HG03439 (cell line): ENCODE measurements around the gene CHAC1.
A peak's percentile ranks its signal among the peaks of the same experiment; 100 is the strongest.

Experiments used
- ATAC-seq: cut with Tn5 transposase; IDR thresholded peaks from one replicate; pipeline ENCODE4 v1.9.1; 2021; ENCODE audit warnings: mild to moderate bottlenecking, moderate library complexity; ENCODE audit not compliant: unreplicated experiment

Gene CHAC1, protein sequence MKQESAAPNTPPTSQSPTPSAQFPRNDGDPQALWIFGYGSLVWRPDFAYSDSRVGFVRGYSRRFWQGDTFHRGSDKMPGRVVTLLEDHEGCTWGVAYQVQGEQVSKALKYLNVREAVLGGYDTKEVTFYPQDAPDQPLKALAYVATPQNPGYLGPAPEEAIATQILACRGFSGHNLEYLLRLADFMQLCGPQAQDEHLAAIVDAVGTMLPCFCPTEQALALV

DNA sequence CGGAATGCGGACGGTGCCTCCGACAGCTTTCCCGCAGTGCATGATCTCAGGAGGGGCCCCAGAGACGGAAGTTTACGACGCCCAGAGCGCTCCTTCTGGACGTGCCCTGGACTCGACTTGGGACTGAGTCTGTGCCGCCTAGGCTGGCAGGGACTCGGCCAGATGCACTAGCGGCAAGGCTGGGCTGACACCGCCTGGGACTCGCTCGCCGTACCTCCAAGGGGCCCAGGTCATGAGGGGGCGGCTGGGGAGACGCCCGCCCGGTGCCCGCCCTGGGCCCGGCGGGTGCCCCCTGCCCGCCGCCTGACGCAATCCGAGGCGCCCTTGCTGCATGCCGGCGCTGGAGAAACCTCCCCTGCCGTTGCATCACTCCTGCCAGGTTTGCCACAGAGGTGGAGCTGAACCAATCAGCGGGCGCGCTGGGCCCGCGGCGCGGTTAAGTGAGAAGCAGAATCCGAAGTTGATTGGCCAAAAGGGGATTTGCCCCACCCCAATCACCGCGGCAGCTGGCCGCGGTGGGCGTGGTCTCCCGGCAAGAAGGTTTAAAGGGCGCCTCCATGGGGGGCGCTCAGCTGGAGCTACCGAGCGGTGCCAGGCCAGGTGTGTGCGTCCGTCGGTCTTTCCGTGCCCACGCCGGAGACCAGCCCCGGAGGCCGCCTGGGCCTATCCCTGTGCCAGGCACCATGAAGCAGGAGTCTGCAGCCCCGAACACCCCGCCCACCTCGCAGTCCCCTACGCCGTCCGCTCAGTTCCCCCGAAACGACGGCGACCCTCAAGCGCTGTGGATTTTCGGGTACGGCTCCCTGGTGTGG, at the start of gene CHAC1:
CHAC1 (plus strand) TSS at position 571 of the 812 bp plus-strand sequence; CDS start at position 684, 113 bp downstream.
- peak; percentile 86 for ATAC-seq

DNA sequence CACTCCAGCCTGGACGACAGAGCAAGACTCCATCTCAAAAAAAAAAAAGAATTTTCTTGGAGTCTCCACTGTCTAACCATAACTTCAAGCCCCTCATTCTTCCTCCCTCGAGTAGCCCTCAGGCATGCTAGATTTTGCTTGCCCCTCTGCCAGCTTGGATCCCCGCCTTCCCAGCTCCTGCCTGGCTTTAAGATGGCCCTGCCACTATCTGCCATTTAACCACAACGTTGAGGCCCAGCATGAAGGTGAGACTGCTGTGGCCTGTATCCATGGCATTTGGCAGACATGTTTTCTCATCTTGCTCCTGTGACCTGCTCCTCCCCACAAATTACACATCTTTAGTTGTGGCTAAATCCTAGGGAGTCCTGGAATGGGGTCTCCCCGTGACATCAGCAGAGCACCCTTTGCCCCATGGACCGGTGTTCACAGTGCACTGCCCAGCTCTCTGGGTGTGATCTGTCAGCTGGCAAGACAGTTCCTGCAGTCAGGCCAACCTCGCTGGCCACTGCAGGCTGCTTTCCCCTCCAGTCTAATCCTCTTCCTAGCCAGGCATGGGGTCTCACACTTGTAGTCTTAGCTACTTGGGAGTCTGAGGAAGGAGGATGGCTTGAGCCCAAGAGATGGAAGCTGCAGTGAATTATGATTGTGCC, 48.6 kb upstream of the CHAC1 start:
- no peak for ATAC-seq

DNA sequence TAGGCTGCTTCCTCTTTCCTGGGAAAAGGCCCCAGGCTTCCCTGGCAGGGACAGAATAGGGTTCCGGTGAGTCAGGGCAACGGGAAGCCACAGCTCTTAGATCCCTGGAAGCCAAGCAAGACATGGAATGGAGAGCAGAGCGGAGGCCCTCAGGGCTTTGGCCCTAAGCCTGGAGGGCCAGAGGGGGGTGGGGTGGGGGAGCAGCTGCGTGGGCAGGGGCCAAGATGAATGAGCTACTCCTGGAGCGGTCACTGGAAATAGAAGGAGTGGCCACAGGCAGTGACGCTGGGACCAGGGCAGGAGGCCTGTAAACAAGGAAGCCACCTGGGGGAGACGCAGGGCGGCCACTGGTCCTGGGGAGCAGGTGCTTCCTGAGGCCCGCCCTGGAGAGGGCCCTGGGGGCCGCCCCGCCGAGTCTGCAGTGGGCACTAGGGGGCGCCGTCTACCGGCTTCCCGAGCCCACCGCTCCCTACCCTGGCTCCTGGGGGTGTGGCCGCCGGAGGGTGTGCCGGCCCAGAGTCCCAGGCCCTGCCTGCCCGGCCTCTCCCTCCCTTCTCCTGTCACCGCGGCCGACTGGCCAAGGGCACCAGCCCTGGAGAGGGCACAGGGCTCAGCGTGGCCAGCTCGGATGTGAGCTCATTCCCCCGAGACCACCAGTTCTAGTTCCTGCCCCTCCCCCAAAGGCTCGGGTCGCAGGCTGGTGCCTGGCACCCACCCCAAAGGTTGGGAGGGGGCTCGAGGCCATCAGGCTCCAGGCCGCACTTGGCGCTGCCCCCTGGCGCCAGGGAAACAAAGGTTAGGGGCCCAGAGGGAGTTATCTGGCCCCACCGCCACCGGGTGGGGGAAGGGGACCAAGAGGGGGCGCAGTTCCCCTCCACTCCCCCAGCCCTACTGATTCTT, 46.9 kb upstream of the CHAC1 start:
- peak; percentile 46 for ATAC-seq

DNA sequence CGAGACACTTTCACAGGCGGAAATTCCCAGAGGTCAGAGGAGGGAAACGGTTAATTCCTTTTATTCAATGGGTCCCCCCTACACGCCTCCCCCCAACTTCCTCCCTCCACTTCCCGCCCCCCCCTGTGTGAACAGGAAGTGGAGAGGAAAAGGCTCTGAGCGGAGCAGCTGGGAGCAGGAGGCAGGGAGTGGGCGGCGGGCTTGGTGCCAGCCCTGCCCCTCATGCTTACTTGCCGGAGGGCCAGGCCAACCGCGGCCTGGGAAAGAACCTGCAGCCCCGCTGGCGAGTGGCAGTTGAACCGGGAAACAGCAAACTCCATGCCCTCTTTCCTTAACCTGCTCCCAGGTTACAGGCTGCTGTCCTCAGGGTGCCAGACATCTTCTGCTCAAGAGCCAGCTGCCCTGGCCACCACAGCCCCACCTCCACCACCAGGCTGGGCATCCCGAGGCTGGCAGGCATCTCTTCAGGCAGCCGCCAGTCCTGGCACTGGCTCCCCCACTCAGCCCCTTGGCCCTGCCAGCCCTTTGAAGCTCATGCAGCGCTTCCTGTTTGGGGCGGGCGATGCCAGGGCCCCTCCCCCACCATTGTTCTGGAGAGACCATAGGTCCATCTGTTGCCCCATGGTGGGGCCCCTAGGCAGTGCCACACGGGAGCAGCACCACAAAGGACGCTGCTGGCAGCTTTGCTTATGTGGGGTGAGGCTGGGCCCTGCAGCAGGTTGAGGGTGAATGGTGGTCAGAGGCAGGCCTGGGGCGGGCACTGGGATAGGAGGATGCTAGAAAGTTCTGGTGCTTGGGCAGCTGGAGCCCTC, 46.1 kb upstream of the CHAC1 start:
- no peak for ATAC-seq

DNA sequence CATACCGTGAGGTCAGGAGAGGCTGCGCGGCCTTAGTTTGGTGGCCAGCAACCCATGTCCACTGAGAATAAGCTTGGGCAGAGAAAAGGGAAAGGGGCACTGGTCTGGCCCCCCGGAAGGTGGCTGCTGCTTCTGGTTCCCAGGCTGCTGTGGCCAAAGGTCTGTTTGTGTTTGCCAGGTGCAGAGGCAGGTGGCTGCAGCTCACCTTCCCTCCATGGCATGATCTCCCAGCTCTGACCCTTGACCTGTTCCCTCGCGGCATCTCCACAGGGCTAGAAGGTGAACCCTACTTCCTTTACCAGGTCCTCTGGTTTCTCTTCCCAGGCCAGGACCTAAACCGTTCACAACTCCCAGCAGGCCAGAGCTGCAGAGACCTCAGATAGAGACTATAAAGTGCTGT, 45.2 kb upstream of the CHAC1 start:
- ATAC-seq, result no peak

DNA sequence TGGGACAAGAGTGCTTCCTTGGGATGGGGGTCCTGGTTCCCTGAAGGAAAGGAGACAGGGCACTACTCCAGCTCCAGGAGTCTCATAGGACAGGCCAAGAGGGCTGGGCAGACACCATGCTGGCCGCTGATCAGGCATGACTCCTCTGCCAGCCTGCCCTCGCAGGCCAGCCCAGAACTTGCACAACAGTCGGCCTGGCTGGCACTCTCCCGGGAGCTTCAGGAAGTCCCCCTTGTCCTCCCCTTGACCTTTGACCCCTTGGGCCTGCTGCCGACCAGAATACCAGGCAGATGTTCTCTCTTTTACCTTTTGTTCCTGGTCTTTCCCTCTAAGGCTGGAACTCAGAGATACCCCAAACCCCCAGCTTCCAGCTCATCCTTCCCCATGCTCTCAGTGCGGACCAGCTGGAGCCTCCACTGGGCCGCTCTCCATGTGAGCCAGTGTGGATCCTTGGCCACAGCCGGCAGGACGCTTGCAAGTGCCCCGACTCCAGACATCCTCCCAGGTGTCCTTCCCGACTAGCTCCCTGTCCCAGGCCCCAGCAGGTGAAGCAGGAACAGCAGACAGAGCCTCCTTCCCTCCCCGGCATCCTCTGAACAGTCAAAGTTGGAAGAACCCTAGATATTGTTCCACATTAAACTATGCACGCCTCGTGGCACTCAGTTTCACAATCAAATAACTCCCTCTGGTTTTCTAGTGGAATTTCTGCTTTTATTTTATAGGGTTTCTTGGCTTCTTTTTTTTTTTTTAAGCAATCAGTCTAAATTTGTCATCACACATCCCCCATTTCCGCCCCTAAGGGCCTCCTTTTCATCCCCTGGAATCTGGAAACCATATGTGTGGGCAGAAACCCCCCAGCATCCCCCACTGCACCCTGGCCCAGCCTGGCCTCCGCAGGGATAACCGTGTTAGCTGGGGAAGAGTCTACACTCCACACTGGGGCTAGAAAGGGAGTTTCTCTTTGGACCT, 43.3 kb upstream of the CHAC1 start:
- no peak for ATAC-seq

DNA sequence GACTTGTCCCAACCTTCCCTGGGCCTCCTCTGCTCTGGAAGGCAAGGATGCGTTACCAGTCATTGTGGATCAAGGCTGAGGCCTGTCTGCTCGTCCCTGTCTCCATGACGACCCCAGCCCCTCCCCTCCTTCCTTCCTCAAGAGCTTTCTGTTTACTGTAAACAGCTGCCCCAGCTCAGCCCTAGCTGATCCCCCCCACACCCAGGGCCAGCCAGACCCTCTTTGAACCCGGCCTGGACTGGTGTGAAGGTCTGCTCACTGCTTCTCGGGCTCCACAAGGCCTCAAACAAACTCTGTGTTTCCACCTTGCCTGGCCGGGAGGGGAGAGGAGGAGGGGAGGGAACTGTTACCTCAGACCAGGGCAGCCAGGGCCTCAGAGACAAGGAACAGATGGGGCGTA, 42.1 kb upstream of the CHAC1 start:
- no peak for ATAC-seq

DNA sequence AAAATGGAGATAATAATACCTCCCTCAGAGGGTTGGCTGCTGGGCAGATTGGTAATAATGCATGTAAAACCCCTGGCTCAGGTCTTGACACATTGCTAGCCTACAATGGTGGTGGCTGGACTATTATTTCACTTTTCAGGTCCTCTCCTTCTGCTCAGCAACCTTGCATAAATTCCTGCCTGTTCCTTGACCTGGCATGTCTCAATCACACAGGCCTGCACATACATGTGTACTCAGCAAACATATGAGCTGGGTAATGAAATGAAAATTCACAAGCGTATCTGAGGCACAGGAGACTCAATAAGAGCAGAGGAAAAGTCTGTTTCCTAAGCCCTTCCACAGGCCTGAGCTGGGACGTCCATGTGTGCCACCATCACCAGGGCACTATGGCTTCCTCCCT, 41.6 kb upstream of the CHAC1 start:
- ATAC-seq, result no peak

DNA sequence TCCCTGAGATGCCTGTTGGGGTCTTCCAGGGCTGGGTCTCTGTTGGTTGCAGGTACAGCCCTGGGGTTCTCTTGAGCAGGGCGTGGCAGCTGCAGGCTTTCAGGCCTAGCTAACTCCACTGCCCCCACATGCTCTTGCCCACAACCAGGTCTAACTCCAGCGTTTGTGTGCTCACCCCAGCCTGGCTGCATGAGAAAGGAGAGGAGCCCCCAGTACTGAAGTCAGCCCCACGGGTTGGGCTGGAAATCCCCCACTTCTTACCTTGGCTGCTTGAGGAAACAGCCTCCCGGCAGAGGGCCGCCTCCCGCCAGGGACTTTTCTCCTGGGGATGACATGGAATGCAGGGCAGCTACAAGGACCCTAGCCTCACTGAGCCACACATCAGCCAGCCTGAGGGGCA, 40.8 kb upstream of the CHAC1 start:
- no peak for ATAC-seq

DNA sequence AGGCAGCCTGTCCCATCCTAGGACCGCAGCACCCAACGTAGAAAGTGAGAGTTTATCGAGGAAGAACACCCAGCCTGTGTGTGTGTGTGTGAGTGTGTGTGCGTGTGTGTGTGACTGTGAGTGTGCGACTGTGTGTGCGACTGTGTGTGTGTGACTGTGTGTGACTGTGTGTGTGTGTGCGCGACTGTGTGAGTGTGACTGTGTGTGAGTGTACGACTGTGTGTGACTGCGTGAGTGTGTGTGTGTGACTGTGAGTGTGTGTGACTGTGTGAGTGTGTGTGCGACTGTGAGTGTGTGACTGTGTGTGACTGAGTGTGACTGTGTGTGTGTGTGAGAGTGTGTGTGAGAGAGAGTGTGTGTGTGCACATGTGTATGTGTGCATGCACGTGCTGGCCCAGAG, 39.3 kb upstream of the CHAC1 start:
- no peak for ATAC-seq

DNA sequence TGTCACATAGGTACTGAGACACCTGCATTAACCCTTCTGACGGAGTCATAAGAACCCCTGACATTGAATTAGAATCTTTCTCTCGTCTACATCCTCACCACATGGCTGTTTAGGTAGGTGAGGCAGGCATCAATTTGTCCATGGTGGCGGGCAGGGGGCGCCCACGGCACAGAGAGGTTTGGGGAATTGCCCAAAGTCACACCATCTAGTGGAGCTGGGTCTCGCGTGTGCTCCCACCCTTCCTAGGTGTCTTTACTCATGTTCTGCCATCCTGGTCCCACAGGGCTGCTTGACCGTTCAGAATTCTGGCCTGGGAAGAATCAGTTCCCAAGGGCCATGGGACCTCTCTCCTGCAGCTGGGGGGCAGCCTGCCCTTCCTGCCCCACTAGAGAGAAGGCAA, 38.8 kb upstream of the CHAC1 start:
- ATAC-seq, result no peak

DNA sequence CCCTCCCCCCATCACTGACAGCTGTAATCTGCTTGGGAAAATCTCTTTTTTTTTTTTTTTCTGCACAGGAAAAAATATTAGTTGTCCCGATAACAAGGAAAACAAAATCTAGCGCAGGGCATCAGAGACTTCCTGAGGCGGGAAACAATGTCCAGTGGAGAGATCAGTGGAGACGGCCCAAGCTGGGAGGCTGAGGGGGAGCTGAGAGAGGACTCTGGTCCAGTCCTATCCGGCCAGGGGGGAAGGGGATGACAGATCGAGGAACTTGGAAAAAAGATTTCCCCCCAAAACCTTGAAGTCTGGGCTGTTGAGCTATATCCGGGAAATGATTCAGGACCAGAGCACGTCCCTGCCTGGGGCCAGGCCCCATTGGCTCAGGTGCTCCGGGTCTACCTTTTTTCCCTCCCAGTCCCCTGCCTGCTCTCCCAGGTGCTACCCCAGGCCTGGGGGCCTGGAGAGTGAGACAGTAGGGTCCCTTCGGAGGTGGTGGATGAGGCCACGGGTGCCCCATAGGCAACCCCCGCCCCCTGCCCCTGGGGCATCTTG, 38.1 kb upstream of the CHAC1 start:
- no peak for ATAC-seq

DNA sequence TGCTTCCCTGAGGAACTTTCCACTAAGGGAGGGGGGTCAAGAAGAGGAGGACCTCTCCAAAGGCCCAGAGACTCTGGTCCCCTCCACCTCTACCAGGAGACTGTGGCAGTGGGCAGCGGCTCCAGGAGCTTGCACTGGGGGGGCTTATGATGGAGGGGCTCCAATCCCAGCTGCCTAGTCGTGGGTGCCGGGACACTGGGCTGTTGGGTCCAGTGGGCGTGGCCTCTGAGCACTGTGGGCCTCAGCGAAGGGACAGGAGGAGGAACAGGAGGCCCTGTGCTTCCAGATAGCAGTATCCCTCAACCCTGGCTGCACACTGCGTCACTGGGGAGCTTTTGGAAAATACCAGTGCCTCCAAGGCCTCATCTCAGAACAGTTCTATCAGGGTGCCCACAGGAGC, 37.6 kb upstream of the CHAC1 start:
- no peak for ATAC-seq

DNA sequence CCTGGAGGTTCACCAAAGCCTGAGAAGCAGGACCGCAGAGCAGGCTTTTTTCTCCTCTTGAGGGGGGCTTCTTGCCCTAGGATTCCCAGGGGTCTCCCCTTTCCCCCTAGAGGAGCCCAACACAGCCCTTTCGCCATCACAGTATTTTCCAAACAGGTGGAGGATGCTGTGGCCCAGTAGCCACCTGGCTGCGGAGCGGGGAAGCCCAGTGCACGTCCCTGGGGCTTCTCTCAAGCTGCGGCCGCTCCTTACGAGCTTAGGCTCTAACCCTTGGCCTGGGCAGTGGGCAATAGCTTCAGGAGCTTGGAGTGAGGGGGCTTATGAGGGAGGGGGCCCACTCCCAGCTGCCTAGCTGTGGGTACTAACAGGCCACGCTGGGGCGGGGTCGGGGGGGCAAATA, 35.7 kb upstream of the CHAC1 start:
- no peak for ATAC-seq

DNA sequence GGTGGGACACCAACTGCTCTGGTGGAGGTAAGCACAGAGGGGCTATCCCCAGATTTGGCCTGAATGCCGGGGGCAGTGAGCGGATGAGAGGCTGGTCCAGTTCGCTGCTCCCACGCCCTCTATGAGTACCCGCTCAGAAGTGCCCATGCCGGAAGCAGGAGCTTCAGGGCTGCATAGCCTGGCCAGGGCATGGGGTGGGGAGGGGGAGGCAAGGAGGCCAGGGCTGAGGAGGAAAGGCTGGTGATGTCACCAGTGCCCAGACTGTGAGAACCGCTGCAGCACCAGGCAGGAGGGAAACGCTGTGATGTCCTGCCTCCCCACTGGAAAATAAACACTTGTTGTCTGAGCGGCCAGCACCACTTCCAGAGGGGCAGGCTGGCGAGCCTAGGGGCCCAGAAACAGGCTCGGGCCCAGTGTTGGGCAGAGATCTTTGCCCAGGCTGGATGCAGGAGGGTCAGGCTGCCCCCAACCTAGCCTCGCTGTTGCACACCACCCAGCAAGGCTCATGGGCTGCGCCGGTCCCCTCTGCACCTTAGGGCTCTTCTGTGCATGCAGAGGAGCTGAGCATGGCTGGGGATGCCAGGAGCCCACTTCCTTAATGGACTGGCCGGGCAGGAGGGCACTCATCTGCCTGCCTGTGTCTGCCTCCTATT, 35.0 kb upstream of the CHAC1 start:
- no peak for ATAC-seq

DNA sequence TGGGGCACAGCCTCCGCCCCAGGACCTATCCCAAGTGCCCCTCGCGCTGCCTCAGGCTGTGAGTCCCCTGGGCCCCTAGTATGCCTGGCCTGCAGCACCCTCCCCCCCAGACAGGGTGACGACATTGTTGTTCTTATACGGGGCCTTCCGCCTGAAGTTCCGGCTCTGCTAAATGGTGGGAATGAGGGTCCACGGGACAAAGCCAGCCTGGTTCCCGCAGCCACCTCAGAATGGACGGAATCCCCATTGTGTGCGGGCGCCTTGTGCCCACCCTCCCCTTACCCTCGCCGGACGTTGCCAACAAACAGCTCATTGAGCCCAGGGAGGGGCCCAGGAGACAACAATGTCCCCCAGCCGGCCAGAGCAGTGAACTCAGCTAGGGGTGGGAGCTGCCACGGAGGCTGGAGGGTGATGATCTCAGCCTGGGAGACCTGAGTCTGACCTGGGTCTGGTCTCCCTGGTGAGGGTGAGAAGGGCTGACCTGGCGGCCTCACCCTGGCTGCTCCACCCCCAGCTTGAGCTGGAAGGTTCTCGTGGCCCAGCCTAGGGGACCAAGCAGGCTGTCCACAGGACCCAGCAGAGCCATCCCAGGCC, 34.4 kb upstream of the CHAC1 start:
- ATAC-seq, result no peak

DNA sequence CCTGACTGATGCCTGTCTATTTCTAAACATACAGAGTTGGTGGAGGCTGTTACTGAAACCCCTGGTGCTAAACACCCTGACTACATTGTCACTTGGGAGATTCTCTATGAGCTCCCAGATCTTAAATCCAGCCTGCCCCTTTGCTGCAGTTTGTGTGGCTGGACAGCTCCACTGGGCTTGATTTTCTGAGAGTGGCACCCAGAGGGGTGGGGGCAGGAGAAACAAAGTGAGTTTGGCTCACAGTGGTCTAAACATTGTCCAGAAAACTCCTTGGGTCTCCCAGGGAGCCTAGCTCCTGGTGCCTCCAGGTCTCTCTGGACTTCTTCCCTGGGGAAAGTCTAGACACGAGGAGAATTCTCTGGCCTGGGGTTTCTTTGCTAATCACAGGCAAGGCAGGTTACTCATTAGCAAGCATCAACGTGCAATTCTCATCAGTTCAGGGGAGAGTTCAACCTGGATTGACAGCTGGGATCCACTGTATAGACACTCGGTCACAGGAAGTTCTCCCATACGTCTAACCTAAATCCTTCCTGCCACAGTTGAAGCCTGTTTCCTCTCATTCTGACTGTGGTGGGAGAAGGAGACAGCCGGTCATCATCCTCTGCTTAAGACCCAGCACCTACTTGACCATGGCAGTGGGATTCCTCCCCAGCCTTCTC, 31.2 kb upstream of the CHAC1 start:
- ATAC-seq, result no peak
